Thyroid gland (tissue), 4 donors: ENCODE results near the gene LARP1B.

ENCODE experiments used
- POLR2A ChIP-seq, 2 donors: fragments of 450-650 bp; IDR thresholded peaks; one replicate each; pipeline ENCODE4 v1.6.1; 2017; ENCODE audit warnings: antibody characterized with exemption in 2 of 2, mild to moderate bottlenecking in 2 of 2, moderate library complexity in 1 of 2
- TF ChIP-seq, protein P1 (sequence below), 6 experiments: fragments of 200-600 bp in 3 of 6; fragments of 450-650 bp in 3 of 6; sonication (generic) in 3 of 6; IDR thresholded peaks; one replicate each; pipeline ENCODE4 v1.5.1; 2016 to 2019; ENCODE audit warnings: antibody characterized with exemption in 6 of 6, mild to moderate bottlenecking in 2 of 6, inconsistent platforms in 1 of 6, moderate library complexity in 1 of 6

DNA sequence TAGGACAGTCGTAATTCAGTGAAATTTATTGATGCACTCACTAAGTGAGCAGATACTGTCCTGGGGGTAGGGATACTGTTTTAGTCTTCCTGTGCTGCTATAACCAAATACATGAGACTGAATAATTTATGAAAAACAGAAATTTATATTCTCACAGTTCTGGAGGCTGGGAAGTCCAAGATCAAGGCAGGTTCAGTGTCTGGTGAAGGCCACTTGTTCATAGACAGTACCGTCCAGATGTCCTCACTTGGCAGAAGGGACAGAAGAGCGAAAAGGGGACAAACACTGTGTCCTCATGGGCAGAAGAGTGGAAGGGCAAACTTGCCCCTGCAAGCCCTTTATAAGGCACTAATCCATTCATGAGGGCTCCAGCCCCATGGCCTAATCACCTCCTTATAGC lies 180.9 kb downstream of the LARP1B start:
- TF ChIP-seq POLR2A (IDR thresholded peaks at IDR 0.05): no peak
- TF ChIP-seq, protein P1, sequence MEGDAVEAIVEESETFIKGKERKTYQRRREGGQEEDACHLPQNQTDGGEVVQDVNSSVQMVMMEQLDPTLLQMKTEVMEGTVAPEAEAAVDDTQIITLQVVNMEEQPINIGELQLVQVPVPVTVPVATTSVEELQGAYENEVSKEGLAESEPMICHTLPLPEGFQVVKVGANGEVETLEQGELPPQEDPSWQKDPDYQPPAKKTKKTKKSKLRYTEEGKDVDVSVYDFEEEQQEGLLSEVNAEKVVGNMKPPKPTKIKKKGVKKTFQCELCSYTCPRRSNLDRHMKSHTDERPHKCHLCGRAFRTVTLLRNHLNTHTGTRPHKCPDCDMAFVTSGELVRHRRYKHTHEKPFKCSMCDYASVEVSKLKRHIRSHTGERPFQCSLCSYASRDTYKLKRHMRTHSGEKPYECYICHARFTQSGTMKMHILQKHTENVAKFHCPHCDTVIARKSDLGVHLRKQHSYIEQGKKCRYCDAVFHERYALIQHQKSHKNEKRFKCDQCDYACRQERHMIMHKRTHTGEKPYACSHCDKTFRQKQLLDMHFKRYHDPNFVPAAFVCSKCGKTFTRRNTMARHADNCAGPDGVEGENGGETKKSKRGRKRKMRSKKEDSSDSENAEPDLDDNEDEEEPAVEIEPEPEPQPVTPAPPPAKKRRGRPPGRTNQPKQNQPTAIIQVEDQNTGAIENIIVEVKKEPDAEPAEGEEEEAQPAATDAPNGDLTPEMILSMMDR (IDR thresholded peaks at IDR 0.05): no peak
